Endothelial cell of umbilical vein (primary cell): ENCODE data around the gene LSM14A. TPM values are rescaled to one million over a fixed set of nuclear protein-coding genes. Genes with fewer than 3 reads are reported as not detected.
"Not testable (repeated sequence)": the region's sequence is repeated elsewhere in the genome, so short reads cannot be mapped to it uniquely, and the experiment has no call there.

ENCODE experiments used
- BruUV-seq: library from RNA; stranded (reverse); fragments of 400-500 nt; replicated peaks from 2 replicates; lab custom pipeline; 2021; lab: Mats Ljungman, UMichigan
- CTCF ChIA-PET: fragments of 300-600, 350-600 bp; sonication (Branson Sonifier 250); formaldehyde crosslinking; loops from one replicate; lab custom pipeline; 2021; ENCODE audit warnings: antibody characterized with exemption, inconsistent platforms; lab: Charles Lee
- POLR2A ChIA-PET: fragments of 300-600, 350-600 bp; sonication (Branson Sonifier 250); formaldehyde crosslinking; loops from one replicate; lab custom pipeline; 2021; ENCODE audit warnings: antibody characterized with exemption, inconsistent platforms; lab: Charles Lee
- DNase-seq: peaks from one replicate; pipeline ENCODE4 v3.0.0-alpha.2; 2011; ENCODE audit warnings: low read depth, low spot score
- FAIRE-seq: peaks from 2 replicates; lab custom pipeline; 2011; peaks lifted over from hg19 to GRCh38; lab: Jason Lieb, UNC
- H2AFZ ChIP-seq: 2 replicates; pipeline ENCODE4 v1.6.0; 2012; ENCODE audit warnings: low read depth, low read length, control low read depth, inconsistent platforms
- H3K27ac ChIP-seq: 2 replicates; pipeline ENCODE4 v1.5.1; 2011; ENCODE audit warnings: low read depth, mild to moderate bottlenecking, control low read depth, low read length, moderate library complexity; ENCODE audit not compliant: insufficient read depth
- H3K27me3 ChIP-seq, 2 experiments: 2 replicates each; pipeline versions ENCODE4 v1.6.0 to v1.6.1; 2011; ENCODE audit warnings: low read length in 2 of 2, mixed read lengths in 1 of 2; ENCODE audit not compliant: control insufficient read depth in 2 of 2, insufficient read depth in 2 of 2
- H3K36me3 ChIP-seq, 2 experiments: 2 replicates in 1 of 2; 3 replicates in 1 of 2; pipeline ENCODE4 v1.5.1; 2011; ENCODE audit warnings: low read length in 2 of 2, mild to moderate bottlenecking in 1 of 2, moderate library complexity in 1 of 2; ENCODE audit not compliant: control insufficient read depth in 2 of 2, insufficient read depth in 2 of 2; ENCODE audit errors: extremely low read depth in 1 of 2
- H3K4me1 ChIP-seq: 3 replicates; pipeline ENCODE4 v1.5.1; 2011; ENCODE audit warnings: mild to moderate bottlenecking, low read length; ENCODE audit not compliant: control insufficient read depth, insufficient read depth; ENCODE audit errors: extremely low read depth
- H3K4me2 ChIP-seq: 2 replicates; pipeline ENCODE4 v1.6.1; 2011; ENCODE audit warnings: low read length, control low read depth, mixed read lengths; ENCODE audit not compliant: insufficient read depth
- H3K4me3 ChIP-seq, 3 experiments: fragments of 200-600 bp in 1 of 3; sonication (generic), shearing (Covaris generic) in 1 of 3; replicated peaks in 1 of 3; 2 replicates each; pipeline ENCODE4 v1.5.1; 2011 to 2016; ENCODE audit warnings: control low read depth in 3 of 3, low read length in 3 of 3, mild to moderate bottlenecking in 2 of 3, inconsistent platforms in 1 of 3, low read depth in 1 of 3, moderate library complexity in 1 of 3; ENCODE audit not compliant: insufficient read depth in 1 of 3
- H3K79me2 ChIP-seq: 2 replicates; pipeline ENCODE4 v1.6.0; 2012; ENCODE audit warnings: low read length, inconsistent platforms; ENCODE audit not compliant: control insufficient read depth, insufficient read depth
- H3K9ac ChIP-seq: replicated peaks from 2 replicates; pipeline ENCODE3; 2011; ENCODE audit warnings: low read length, control low read depth; ENCODE audit not compliant: insufficient read depth; ENCODE audit errors: extremely low read depth
- H3K9me1 ChIP-seq: replicated peaks from 3 replicates; pipeline ENCODE4 v1.6.0; 2011; ENCODE audit warnings: mild to moderate bottlenecking, low read length; ENCODE audit not compliant: control insufficient read depth, insufficient read depth; ENCODE audit errors: extremely low read depth
- H3K9me3 ChIP-seq: replicated peaks from 2 replicates; pipeline ENCODE4 v1.5.1; 2012; ENCODE audit warnings: low read length, inconsistent platforms; ENCODE audit not compliant: control insufficient read depth, insufficient read depth
- H4K20me1 ChIP-seq: replicated peaks from 2 replicates; pipeline ENCODE3; 2011; ENCODE audit warnings: mild to moderate bottlenecking, low read length; ENCODE audit not compliant: control insufficient read depth, insufficient read depth; ENCODE audit errors: extremely low read depth
- CTCF ChIP-seq, 2 donors: IDR thresholded peaks; 1 replicate in 1 of 2; 2 replicates in 1 of 2; pipeline ENCODE4 v1.5.1; 2011; ENCODE audit warnings: low read length in 2 of 2, mild to moderate bottlenecking in 2 of 2, moderate library complexity in 2 of 2, control low read depth in 1 of 2, inconsistent platforms in 1 of 2, low read depth in 1 of 2; ENCODE audit not compliant: insufficient read depth in 1 of 2; ENCODE audit errors: extremely low read depth in 1 of 2
- EZH2 ChIP-seq: IDR thresholded peaks from 2 replicates; pipeline ENCODE4 v1.6.1; 2012; ENCODE audit warnings: borderline replicate concordance, low read depth, mild to moderate bottlenecking, moderate library complexity, low read length, inconsistent platforms; ENCODE audit not compliant: severe bottlenecking
- FOS ChIP-seq: IDR thresholded peaks from 2 replicates; pipeline ENCODE4 v1.6.1; 2011; ENCODE audit warnings: mild to moderate bottlenecking, low read length, moderate library complexity, borderline replicate concordance; ENCODE audit not compliant: insufficient read depth
- MAX ChIP-seq: IDR thresholded peaks from 2 replicates; pipeline ENCODE4 v1.6.1; 2011; ENCODE audit not compliant: insufficient read depth, insufficient read length
- POLR2A ChIP-seq: IDR thresholded peaks from 2 replicates; pipeline ENCODE4 v1.6.1; 2012; ENCODE audit warnings: low read depth, mild to moderate bottlenecking, control low read depth, low read length
- POLR2AphosphoS5 ChIP-seq: IDR thresholded peaks from 2 replicates; pipeline ENCODE4 v1.6.1; 2012; ENCODE audit warnings: low read depth, mild to moderate bottlenecking, control low read depth, low read length, moderate library complexity; ENCODE audit not compliant: insufficient read depth
- dilution Hi-C: fragments of 300-500 bp; cut with MboI; formaldehyde crosslinking; loops from one replicate; pipeline ENCODE4 v1.15.0; 2019; ENCODE audit warnings: low sequenced_read_pairs; ENCODE audit not compliant: extremely low pct_ligation_motif_present
- intact Hi-C: fragments of 100-400 bp; cut with micrococcal nuclease; formaldehyde crosslinking; loops from one replicate; pipeline ENCODE4 v1.10.0; 2022
- polyA plus RNA-seq, 4 experiments: library from polyadenylated mRNA; depleted of rRNA in 3 of 4; stranded (reverse) in 3 of 4; unstranded in 1 of 4; fragments of >200 nt; gene quantifications; 2 replicates each; pipeline versions ENCODE4 v1.2.1 to v1.2.3, GENCODE V29; 2011 to 2012; ENCODE audit warnings: missing spikeins in 1 of 4
- total RNA-seq: library from RNA; stranded (reverse); gene quantifications from 2 replicates; pipeline ENCODE4 v1.2.3, GENCODE V29; 2021

LSM14A gene
- total and polyA plus RNA-seq, 2 donors (not counting 3 experiments of a cell fraction or from before 2014, with no cell fraction given) = 96.7 to 122 TPM

GRCh38 chr19:34169475-34170199 lies 2.7 kb upstream of the LSM14A start:
- H3K4me2 ChIP-seq, H2AFZ ChIP-seq, H4K20me1 ChIP-seq, H3K27ac ChIP-seq, H3K36me3 ChIP-seq, BruUV-seq, H3K9ac ChIP-seq, H3K9me1 ChIP-seq, H3K4me3 ChIP-seq, DNase-seq, FAIRE-seq, dilution Hi-C loops, H3K27me3 ChIP-seq, H3K9me3 ChIP-seq, POLR2A ChIA-PET: not testable (repeated sequence)
- H3K4me1 ChIP-seq = peaks cover 19% of the 10 kb centered on the region
- H3K79me2 ChIP-seq = peaks cover 23% of the 10 kb centered on the region
- CTCF ChIA-PET = interaction anchor here (0.8 kb wide), 1 partner anchor 50 kb away, joined by 3 read pairs; no protein-coding TSS in a partner anchor
- intact Hi-C loops = loop anchor here (5.0 kb wide), 3 partner anchors 178 to 1492 kb away; partner anchors contain the start of genes ANKRD27, KCTD15 and RGS9BP

- H3K4me2 ChIP-seq = peak overlapping the region; percentile 66
Observed at GRCh38 chr19:34171539-34171876, 796 bp upstream of the LSM14A start.

More at GRCh38 chr19:34171539-34171876, 796 bp upstream of the LSM14A start:
- Histone ChIP-seq H3K4me1 (peaks cover 29% of the 10 kb centered on the region), H4K20me1 (peaks cover 6% of the 10 kb centered on the region), H2AFZ (peak overlapping the region; percentile 82), H3K9ac (peak overlapping the region; percentile 99), H3K27me3 (peaks cover 3 to 6% of the 10 kb centered on the region in 2 experiments), H3K9me1 (no peaks in the 10 kb centered on the region), H3K9me3 (no peaks in the 10 kb centered on the region), H3K27ac (peak overlapping the region; percentile 97), H3K36me3 (peaks cover 0 to 2% of the 10 kb centered on the region in 2 experiments), H3K4me3 (peak overlapping the region in 2 of 3 experiments; percentile 53 to 70), H3K79me2 (peaks cover 41% of the 10 kb centered on the region)
- POLR2A ChIA-PET = interaction anchor here (1.1 kb wide), 1 partner anchor 37 kb away, joined by 4 read pairs; no protein-coding TSS in a partner anchor
- intact Hi-C loops (loop anchor here (5.0 kb wide), 3 partner anchors 176 to 1494 kb away; partner anchors contain the start of genes ANKRD27, KCTD15 and RGS9BP), dilution Hi-C loops (no loop called here)
- no peak for FAIRE-seq
- TF ChIP-seq MAX = no peak
- no peak for TF ChIP-seq FOS
- TF ChIP-seq POLR2A = no peak
- no peak for TF ChIP-seq EZH2
- no peak for TF ChIP-seq POLR2AphosphoS5
- no peak for TF ChIP-seq CTCF (IDR thresholded peaks at IDR 0.05; ENCODE audit: extremely low read depth in 1 of 2, insufficient read depth in 1 of 2, low read depth in 1 of 2, low read length in 2 of 2)
- no TSS peak for BruUV-seq
- CTCF ChIA-PET = interaction anchor here (1.0 kb wide), 1 partner anchor 394 kb away, joined by 3 read pairs; no protein-coding TSS in a partner anchor
- no peak for DNase-seq
